ENCODE measurements around the gene KCNIP1. TPM values are rescaled to one million over a fixed set of nuclear protein-coding genes. Genes with fewer than 3 reads are reported as not detected.

The KCNIP1 gene
- total RNA-seq, 2 donors from 2014 or later: 1.6 to 13.5 TPM

DNA sequence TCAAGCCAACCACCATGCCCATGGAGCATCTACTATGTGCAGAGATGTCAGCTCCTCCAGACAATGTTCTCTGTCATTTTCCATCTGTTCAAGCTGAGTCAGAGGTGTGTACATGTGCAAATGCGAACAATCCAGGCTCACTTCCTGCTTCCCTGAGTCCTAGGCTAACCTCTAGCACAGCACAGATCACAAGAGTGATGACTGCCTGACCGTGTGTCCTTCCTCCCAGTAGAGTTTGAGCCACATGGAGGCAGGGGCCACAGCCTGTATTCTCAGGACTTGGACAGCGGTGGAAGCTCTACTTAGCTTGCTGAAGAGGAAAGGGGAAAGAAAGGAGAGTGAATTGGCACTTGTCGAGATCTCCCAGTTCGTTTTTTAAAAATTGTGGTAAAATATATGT is 87.2 kb downstream of the KCNIP1 start:
- WGBS: 76% methylated on average over 5 of the region's 5 CpGs
- Histone ChIP-seq H3K27ac (no peak overlapping the region), H3K4me1 (replicated peaks) (no peaks in the 10 kb centered on the region), H3K4me3 (no peak overlapping the region), H3K36me3 (no peaks in the 10 kb centered on the region), H3K9me3 (no peaks in the 10 kb centered on the region), H3K27me3 (replicated peaks; ENCODE audit: insufficient read depth) (no peaks in the 10 kb centered on the region)
- TF ChIP-seq POLR2AphosphoS5 (IDR thresholded peaks at IDR 0.05): no peak
- TF ChIP-seq, protein P1, sequence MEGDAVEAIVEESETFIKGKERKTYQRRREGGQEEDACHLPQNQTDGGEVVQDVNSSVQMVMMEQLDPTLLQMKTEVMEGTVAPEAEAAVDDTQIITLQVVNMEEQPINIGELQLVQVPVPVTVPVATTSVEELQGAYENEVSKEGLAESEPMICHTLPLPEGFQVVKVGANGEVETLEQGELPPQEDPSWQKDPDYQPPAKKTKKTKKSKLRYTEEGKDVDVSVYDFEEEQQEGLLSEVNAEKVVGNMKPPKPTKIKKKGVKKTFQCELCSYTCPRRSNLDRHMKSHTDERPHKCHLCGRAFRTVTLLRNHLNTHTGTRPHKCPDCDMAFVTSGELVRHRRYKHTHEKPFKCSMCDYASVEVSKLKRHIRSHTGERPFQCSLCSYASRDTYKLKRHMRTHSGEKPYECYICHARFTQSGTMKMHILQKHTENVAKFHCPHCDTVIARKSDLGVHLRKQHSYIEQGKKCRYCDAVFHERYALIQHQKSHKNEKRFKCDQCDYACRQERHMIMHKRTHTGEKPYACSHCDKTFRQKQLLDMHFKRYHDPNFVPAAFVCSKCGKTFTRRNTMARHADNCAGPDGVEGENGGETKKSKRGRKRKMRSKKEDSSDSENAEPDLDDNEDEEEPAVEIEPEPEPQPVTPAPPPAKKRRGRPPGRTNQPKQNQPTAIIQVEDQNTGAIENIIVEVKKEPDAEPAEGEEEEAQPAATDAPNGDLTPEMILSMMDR (IDR thresholded peaks at IDR 0.05): no peak
- TF ChIP-seq POLR2A (IDR thresholded peaks at IDR 0.05): no peak
- intact Hi-C loops (cut with DNase I): no loop called here
- no peak for DNase-seq (ENCODE audit: low spot score)

DNA sequence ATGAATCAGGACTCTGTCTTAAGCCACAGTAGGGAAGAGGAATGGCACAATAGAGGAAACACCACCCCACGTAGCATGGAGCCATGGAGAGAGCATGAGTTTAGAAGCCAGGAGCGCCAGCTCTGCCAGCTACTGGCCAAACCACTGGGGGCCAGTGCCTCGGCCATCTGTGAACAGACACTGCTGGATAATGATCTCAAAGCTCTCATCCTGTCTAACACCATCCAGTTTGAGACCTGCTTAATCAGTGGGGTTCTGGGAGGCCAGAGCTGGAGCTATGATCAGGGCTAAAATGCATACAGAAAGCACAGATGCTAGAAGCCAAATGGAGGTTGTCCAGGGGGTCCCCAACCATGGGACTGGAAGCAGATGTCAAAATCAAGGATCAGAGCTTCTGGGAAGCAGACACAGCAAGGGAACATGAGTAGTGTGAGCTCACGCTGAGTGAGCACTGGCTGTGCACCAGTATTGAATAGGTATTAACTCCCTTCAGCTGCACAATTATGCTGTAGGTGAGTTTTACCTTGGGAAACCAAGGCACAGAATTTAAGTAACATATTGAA is 92.7 kb downstream of the KCNIP1 start:
- DNase-seq (ENCODE audit: low spot score): no peak
- H3K27ac ChIP-seq: no peak overlapping the region
- no peak overlapping the region for H3K4me3 ChIP-seq
- no peaks in the 10 kb centered on the region for H3K36me3 ChIP-seq
- H3K27me3 ChIP-seq (replicated peaks; ENCODE audit: insufficient read depth): no peaks in the 10 kb centered on the region
- intact Hi-C loops (cut with DNase I): no loop called here
- 92% methylated on average over 4 of the region's 4 CpGs for WGBS
- no peaks in the 10 kb centered on the region for H3K4me1 ChIP-seq (replicated peaks)
- TF ChIP-seq, protein P1 (IDR thresholded peaks at IDR 0.05): no peak
- TF ChIP-seq POLR2A (IDR thresholded peaks at IDR 0.05) (no peak), POLR2AphosphoS5 (IDR thresholded peaks at IDR 0.05) (no peak)
- no peaks in the 10 kb centered on the region for H3K9me3 ChIP-seq

DNA sequence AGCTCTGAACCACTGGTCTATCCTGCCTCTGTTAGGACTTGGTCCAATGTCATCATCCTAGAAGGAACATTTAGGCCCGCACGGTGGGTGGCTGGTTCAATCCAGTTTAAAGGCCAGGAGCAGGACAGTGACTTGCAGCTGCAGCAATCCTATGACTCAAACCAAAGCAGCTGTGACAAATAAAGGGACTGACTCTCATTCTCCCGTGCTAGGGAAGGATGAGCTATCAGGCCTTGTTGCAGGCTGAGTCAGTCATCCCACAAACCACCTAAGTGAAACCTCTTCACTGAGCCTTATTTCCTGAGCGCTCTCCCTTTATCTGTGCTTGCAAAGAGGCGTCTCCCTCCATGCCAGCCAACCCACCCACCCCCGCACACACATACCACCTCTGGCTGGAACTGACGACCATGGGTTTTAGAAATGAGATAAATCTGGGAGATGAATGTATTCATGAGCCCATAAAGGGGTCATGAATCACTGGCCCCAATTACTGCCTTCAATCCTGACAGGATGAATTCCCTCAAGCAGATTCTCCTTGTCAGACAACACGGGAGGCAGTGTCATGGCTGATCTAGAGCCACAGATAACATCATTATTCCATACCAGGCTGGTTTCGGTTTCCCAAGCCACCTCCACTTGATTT is 93.4 kb downstream of the KCNIP1 start:
- intact Hi-C loops (cut with DNase I): no loop called here
- no peaks in the 10 kb centered on the region for H3K27me3 ChIP-seq (replicated peaks; ENCODE audit: insufficient read depth)
- H3K4me3 ChIP-seq: no peak overlapping the region
- TF ChIP-seq POLR2A (IDR thresholded peaks at IDR 0.05) (no peak), POLR2AphosphoS5 (IDR thresholded peaks at IDR 0.05) (no peak)
- TF ChIP-seq, protein P1 (IDR thresholded peaks at IDR 0.05): no peak
- H3K4me1 ChIP-seq (replicated peaks): no peaks in the 10 kb centered on the region
- no peaks in the 10 kb centered on the region for H3K36me3 ChIP-seq
- H3K9me3 ChIP-seq: no peaks in the 10 kb centered on the region
- 26% methylated on average over 9 of the region's 9 CpGs for WGBS
- DNase-seq (ENCODE audit: low spot score): no peak
- H3K27ac ChIP-seq: peak overlapping the region in 1 of 2 donors; percentile 23

DNA sequence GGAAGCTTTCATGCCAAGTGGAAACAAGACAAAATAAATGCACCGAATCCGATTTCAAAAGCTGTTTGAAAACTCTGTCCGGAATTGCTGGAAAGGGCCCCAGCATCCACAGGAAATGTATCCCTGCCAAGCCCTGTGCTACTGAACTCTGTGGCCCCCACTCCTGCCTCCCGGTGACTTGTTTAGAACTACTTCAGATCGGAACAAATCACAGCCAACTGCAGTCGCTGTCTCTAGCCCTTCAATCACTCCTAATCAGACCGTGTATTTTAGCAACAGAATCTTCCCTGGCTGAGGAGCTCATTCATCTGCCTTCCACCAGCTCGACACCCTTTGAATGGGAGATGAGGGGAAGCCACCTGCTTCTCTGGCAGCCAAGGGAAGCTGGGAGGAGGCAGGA is 94.1 kb downstream of the KCNIP1 start:
- WGBS: 8% methylated on average over 8 of the region's 8 CpGs
- intact Hi-C loops (cut with DNase I): no loop called here
- H3K4me3 ChIP-seq: no peak overlapping the region
- no peaks in the 10 kb centered on the region for H3K4me1 ChIP-seq (replicated peaks)
- no peak for DNase-seq (ENCODE audit: low spot score)
- H3K27me3 ChIP-seq (replicated peaks; ENCODE audit: insufficient read depth): no peaks in the 10 kb centered on the region
- no peak for TF ChIP-seq POLR2AphosphoS5 (IDR thresholded peaks at IDR 0.05)
- TF ChIP-seq POLR2A (IDR thresholded peaks at IDR 0.05): no peak
- TF ChIP-seq, protein P1 (IDR thresholded peaks at IDR 0.05): no peak
- H3K27ac ChIP-seq: no peak overlapping the region
- H3K36me3 ChIP-seq: no peaks in the 10 kb centered on the region
- H3K9me3 ChIP-seq: no peaks in the 10 kb centered on the region

DNA sequence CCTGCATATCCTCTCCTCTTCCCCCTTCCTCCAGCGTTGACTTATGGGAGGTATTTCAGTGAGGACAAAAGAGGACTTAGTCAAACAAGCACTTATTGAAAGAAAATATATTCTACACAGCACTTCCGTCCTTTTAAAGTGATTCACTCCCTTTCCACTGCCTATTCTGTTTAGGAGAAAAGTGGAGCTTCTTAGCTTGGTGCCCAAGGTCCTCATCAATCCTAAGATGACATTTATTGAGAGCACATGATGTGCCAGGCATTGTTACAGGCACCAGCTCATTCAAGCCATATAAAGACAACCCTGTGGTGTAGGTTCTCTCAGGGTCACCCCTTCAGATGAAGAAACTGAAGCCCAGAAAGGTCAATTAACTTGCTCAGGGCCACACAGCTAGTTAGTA is 95.9 kb downstream of the KCNIP1 start:
- Histone ChIP-seq H3K9me3 (no peaks in the 10 kb centered on the region), H3K36me3 (no peaks in the 10 kb centered on the region), H3K4me3 (no peak overlapping the region), H3K27me3 (replicated peaks; ENCODE audit: insufficient read depth) (no peaks in the 10 kb centered on the region), H3K27ac (no peak overlapping the region), H3K4me1 (replicated peaks) (no peaks in the 10 kb centered on the region)
- TF ChIP-seq POLR2A (IDR thresholded peaks at IDR 0.05) (no peak), POLR2AphosphoS5 (IDR thresholded peaks at IDR 0.05) (no peak)
- TF ChIP-seq, protein P1 (IDR thresholded peaks at IDR 0.05): no peak
- WGBS: 17% methylated on average over 2 of the region's 2 CpGs
- DNase-seq (ENCODE audit: low spot score): no peak
- intact Hi-C loops (cut with DNase I): no loop called here
